ENCODE results near the gene NUDT14.

DNA sequence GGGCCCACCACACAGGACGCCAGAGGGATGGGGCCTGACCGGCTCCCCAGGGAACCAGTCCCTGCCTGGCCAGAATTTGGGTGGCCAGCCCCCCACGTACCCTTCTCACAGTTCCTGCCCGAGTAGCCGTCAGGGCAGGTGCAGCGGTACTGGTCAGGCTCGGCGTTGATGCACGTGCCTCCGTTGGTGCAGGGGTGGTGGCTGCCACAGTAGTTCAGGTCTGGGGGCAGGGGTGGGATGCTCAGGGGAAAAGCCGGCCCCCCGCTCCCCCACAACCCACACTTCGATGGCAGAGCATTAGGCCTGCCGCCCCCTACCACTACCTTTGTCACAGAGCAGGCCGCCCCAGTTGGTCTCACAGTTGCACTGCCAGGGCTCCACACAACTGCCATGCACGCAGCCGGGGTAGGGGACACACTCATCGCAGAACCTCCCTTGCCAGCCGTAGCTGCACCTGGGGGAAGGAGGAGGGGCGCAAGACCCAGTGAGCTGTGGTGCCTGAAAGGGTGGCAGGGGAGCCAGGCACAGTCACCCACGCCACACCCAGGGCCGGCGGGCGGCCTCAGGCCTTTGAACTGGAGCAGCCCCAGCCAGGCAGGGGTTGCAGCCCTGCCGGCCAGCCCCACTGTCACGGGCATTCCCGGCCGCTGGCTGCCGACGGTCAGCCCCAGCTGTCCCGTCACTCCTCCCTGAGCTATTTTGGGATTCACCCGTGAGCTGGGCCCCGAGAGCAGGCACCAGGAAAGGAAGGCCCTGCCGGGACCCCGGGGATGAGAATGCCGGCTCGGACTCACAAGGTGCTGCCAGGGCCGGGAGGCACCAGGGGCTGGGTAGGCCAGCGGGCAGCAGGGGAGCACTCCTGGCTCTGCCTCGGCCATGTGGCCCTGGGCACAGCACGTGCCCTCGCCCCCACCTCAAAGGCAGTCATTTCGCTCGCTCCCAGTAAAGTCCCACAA, 29.0 kb downstream of the NUDT14 start:
- TF ChIP-seq TAF1 (IDR thresholded peaks at IDR 0.05; ENCODE audit: low read depth) (no peak), EZH2 (IDR thresholded peaks at IDR 0.05; ENCODE audit: borderline replicate concordance, insufficient read depth, low read length, poor library complexity, severe bottlenecking) (no peak), RAD21 (conservative IDR thresholded peaks at IDR 0.05) (no peak), REST (IDR thresholded peaks at IDR 0.05; ENCODE audit: borderline replicate concordance) (no peak), EP300 (conservative IDR thresholded peaks at IDR 0.05; ENCODE audit: poor library complexity, severe bottlenecking) (no peak), MXI1 (conservative IDR thresholded peaks at IDR 0.05; ENCODE audit: poor library complexity, severe bottlenecking) (no peak), POLR2AphosphoS5 (IDR thresholded peaks at IDR 0.05) (no peak), SMC3 (conservative IDR thresholded peaks at IDR 0.05; ENCODE audit: poor library complexity) (no peak)
- TF ChIP-seq, protein P1, sequence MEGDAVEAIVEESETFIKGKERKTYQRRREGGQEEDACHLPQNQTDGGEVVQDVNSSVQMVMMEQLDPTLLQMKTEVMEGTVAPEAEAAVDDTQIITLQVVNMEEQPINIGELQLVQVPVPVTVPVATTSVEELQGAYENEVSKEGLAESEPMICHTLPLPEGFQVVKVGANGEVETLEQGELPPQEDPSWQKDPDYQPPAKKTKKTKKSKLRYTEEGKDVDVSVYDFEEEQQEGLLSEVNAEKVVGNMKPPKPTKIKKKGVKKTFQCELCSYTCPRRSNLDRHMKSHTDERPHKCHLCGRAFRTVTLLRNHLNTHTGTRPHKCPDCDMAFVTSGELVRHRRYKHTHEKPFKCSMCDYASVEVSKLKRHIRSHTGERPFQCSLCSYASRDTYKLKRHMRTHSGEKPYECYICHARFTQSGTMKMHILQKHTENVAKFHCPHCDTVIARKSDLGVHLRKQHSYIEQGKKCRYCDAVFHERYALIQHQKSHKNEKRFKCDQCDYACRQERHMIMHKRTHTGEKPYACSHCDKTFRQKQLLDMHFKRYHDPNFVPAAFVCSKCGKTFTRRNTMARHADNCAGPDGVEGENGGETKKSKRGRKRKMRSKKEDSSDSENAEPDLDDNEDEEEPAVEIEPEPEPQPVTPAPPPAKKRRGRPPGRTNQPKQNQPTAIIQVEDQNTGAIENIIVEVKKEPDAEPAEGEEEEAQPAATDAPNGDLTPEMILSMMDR (IDR thresholded peaks at IDR 0.05; ENCODE audit: poor library complexity, severe bottlenecking), result no peak

All from neural cell (in vitro differentiated cells).